ENCODE data around the gene AQP6.

Gene AQP6

DNA sequence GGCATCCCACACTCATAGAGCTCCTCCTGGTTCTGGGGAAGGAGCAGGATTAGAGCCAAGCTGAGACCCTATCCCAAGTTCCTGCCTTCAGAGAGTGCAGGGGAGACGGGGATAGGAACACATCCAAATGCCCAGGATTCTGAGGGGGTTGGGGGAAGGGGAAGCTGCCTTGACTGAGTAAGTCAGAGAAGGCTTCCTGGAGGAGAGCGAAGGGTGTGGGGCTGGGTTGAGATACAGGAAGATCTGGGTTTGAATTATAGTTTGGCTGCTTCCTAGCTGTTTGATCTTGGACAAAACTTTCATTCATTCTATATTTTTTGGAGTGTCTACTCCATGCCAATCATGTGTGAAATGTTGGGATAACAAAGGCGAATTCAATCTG, 30.2 kb upstream of the AQP6 start:
- ChIA-PET POLR2A (no interaction called here), CTCF (interaction anchor here (1.1 to 7.1 kb wide), 5 partner anchors 11 to 128 kb away, joined by 3 to 47 read pairs (median 6); no protein-coding TSS in a partner anchor)
- no peak for DNase-seq (ENCODE audit: extremely low spot score)

GRCh38 chr12:49942921-49943624, 29.7 kb upstream of the AQP6 start:
- no peak for TF ChIP-seq CTCF (IDR thresholded peaks at IDR 0.05; ENCODE audit: control extremely low read depth, extremely low read depth, low read depth, missing control alignments)
- POLR2A ChIA-PET, result no interaction called here
- CTCF ChIA-PET, result interaction anchor here (0.8 to 7.1 kb wide), 8 partner anchors 11 to 166 kb away, joined by 3 to 47 read pairs (median 4); no protein-coding TSS in a partner anchor

More for the DNA sequence above, 30.2 kb upstream of the AQP6 start:
- no peak for TF ChIP-seq CTCF (IDR thresholded peaks at IDR 0.05; ENCODE audit: control extremely low read depth, extremely low read depth, low read depth, missing control alignments)

DNA sequence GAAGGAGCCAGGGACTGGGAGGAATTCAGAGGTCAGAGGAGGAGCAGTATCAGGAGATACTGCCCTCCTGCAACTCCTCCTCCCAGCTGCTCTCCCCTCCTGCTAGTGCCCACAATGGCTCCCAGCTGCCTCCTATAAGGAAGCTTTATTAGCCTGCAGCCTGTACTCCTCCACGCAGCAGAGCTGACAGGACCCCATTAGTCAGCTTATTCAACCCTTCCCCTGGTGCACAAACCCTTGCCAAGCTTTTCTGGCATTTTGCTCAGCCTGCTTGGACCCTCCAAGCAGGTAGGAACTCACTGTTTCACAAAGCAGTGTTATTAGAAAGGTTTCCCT, 29.2 kb upstream of the AQP6 start:
- TF ChIP-seq CTCF (IDR thresholded peaks at IDR 0.05; ENCODE audit: control extremely low read depth, extremely low read depth, low read depth, missing control alignments), result no peak
- DNase-seq (ENCODE audit: extremely low spot score), result no peak
- POLR2A ChIA-PET, result no interaction called here
- CTCF ChIA-PET, result interaction anchor here (0.8 to 7.1 kb wide), 5 partner anchors 12 to 166 kb away, joined by 3 to 47 read pairs (median 4); no protein-coding TSS in a partner anchor

More at GRCh38 chr12:49942921-49943624, 29.7 kb upstream of the AQP6 start:
- DNase-seq (ENCODE audit: extremely low spot score), result no peak

GRCh38 chr12:49944046-49944445, 28.7 kb upstream of the AQP6 start:
- POLR2A ChIA-PET, result no interaction called here
- CTCF ChIA-PET, result interaction anchor here (0.8 to 7.1 kb wide), 4 partner anchors 12 to 167 kb away, joined by 3 to 47 read pairs (median 7); no protein-coding TSS in a partner anchor
- no peak for DNase-seq (ENCODE audit: extremely low spot score)
- no peak for TF ChIP-seq CTCF (IDR thresholded peaks at IDR 0.05; ENCODE audit: control extremely low read depth, extremely low read depth, low read depth, missing control alignments)

DNA sequence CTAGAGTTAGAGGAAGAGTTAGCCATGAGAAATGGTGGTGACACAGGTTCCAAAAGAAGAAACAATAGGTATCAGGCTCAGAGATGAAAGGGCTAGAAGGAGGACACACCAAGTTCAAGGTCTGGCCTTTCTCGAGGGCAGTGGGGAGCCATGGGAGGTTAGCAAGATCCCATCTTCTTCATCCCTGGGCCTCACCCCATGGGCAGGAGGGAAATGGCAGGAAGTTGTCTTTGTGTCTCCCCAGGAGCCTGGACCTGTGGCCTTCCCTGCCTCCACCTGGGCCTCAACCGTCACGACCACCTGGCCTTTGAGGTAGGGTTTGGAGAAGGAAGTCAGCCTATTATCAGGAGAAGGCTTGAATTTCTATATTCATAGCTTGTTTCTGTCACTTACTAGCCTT, 28.0 kb upstream of the AQP6 start:
- ChIA-PET POLR2A (no interaction called here), CTCF (interaction anchor here (1.1 to 4.2 kb wide), 12 partner anchors 8 to 183 kb away, joined by 3 to 65 read pairs (median 12); partner anchors contain the start of genes AQP5 and COX14)
- no peak for TF ChIP-seq CTCF (IDR thresholded peaks at IDR 0.05; ENCODE audit: control extremely low read depth, extremely low read depth, low read depth, missing control alignments)
- no peak for DNase-seq (ENCODE audit: extremely low spot score)

GRCh38 chr12:49945394-49946080, 27.2 kb upstream of the AQP6 start:
- DNase-seq (ENCODE audit: extremely low spot score), result peak; percentile 92
- ChIA-PET CTCF (interaction anchor here (0.9 to 4.2 kb wide), 47 partner anchors 8 to 369 kb away, joined by 3 to 65 read pairs (median 4); partner anchors contain the start of genes AQP5 and COX14), POLR2A (no interaction called here)
- peak; percentile 90 for TF ChIP-seq CTCF (IDR thresholded peaks at IDR 0.05; ENCODE audit: control extremely low read depth, extremely low read depth, low read depth, missing control alignments)
